ENCODE measurements around the gene PWWP2B.

Gene PWWP2B

GRCh38 chr10:132413226-132414205, 16.5 kb downstream of the PWWP2B start:
- TF ChIP-seq CTCF (IDR thresholded peaks at IDR 0.05; ENCODE audit: control insufficient read depth, insufficient read depth, low read depth, low read length, missing control alignments): no peak
- no peak overlapping the region for H3K4me3 ChIP-seq (ENCODE audit: control insufficient read depth, low read depth, low read length)
- DNase-seq (ENCODE audit: low read depth): no peak

GRCh38 chr10:132414402-132415016, 17.5 kb downstream of the PWWP2B start:
- no peak overlapping the region for H3K4me3 ChIP-seq (ENCODE audit: control insufficient read depth, low read depth, low read length)
- no peak for TF ChIP-seq CTCF (IDR thresholded peaks at IDR 0.05; ENCODE audit: control insufficient read depth, insufficient read depth, low read depth, low read length, missing control alignments)
- no peak for DNase-seq (ENCODE audit: low read depth)

- H3K4me3 ChIP-seq (ENCODE audit: control insufficient read depth, low read depth, low read length): no peak overlapping the region
- no peak for DNase-seq (ENCODE audit: low read depth)
- TF ChIP-seq CTCF (IDR thresholded peaks at IDR 0.05; ENCODE audit: control insufficient read depth, insufficient read depth, low read depth, low read length, missing control alignments): no peak
These were observed 18.3 kb downstream of the PWWP2B start for GRCh38 chr10:132415255-132415654.

- H3K4me3 ChIP-seq (ENCODE audit: control insufficient read depth, low read depth, low read length): no peak overlapping the region
- no peak for TF ChIP-seq CTCF (IDR thresholded peaks at IDR 0.05; ENCODE audit: control insufficient read depth, insufficient read depth, low read depth, low read length, missing control alignments)
- no peak for DNase-seq (ENCODE audit: low read depth)
These were observed 19.0 kb downstream of the PWWP2B start for GRCh38 chr10:132415956-132416355.

- no peak for TF ChIP-seq CTCF (IDR thresholded peaks at IDR 0.05; ENCODE audit: control insufficient read depth, insufficient read depth, low read depth, low read length, missing control alignments)
- H3K4me3 ChIP-seq (ENCODE audit: control insufficient read depth, low read depth, low read length): no peak overlapping the region
- no peak for DNase-seq (ENCODE audit: low read depth)
These were observed 19.7 kb downstream of the PWWP2B start for GRCh38 chr10:132416566-132417256.

GRCh38 chr10:132417257-132417910, 20.4 kb downstream of the PWWP2B start:
- H3K4me3 ChIP-seq (ENCODE audit: control insufficient read depth, low read depth, low read length): no peak overlapping the region
- no peak for DNase-seq (ENCODE audit: low read depth)

More at GRCh38 chr10:132417257-132417910, 20.4 kb downstream of the PWWP2B start:
- TF ChIP-seq CTCF (IDR thresholded peaks at IDR 0.05; ENCODE audit: control insufficient read depth, insufficient read depth, low read depth, low read length, missing control alignments): no peak
